K562 (cell line): ENCODE measurements around the gene RAI1. TPM values are rescaled to one million over a fixed set of nuclear protein-coding genes. Genes with fewer than 3 reads are reported as not detected.

ENCODE experiments used
- ATAC-seq: fragments of 200-7000 bp; cut with Tn5 transposase; 3 replicates; pipeline ENCODE4 v1.9.1; 2020; ENCODE audit warnings: moderate library complexity
- BruUV-seq: library from RNA; stranded (reverse); fragments of 400-500 nt; replicated peaks from 2 replicates; lab custom pipeline; 2021; lab: Mats Ljungman, UMichigan
- CTCF ChIA-PET: fragments of 300-600 bp; formaldehyde crosslinking; extraction: SDS; loops from one replicate; lab custom pipeline; 2021; ENCODE audit warnings: low intra/inter-chr PET ratio; lab: Yijun Ruan, JAX
- POLR2A ChIA-PET: fragments of 300-600, 350-650 bp; sonication (Branson Sonifier 250); formaldehyde crosslinking; extraction: SDS; loops from one replicate; lab custom pipeline; 2021; ENCODE audit warnings: antibody characterized with exemption, inconsistent platforms; lab: Yijun Ruan, JAX
- DNase-seq, 4 experiments: peaks; one replicate each; pipeline versions ENCODE4 v3.0.0 to v3.0.0-alpha.2; 2011 to 2018; ENCODE audit warnings: low spot score in 3 of 4, mixed read lengths in 3 of 4; ENCODE audit errors: extremely low read depth in 1 of 4
- FAIRE-seq: peaks from 2 replicates; lab custom pipeline; 2011; peaks lifted over from hg19 to GRCh38; lab: Jason Lieb, UNC
- H2AFZ ChIP-seq: 2 replicates; pipeline ENCODE4 v1.6.0; 2011; ENCODE audit warnings: low read depth, low read length, control low read depth, inconsistent platforms
- H3K27ac ChIP-seq: fragments of 200-600 bp; 3 replicates; pipeline ENCODE4 v1.8.0; 2011; ENCODE audit warnings: low read depth, mild to moderate bottlenecking, control low read depth, inconsistent platforms, low read length, moderate library complexity, mixed read lengths; ENCODE audit errors: extremely low read depth
- H3K27me3 ChIP-seq, 2 experiments: fragments of 300-600 bp in 1 of 2; 2 replicates in 1 of 2; 3 replicates in 1 of 2; pipeline versions ENCODE4 v1.6.0 to v1.8.0; 2011; ENCODE audit warnings: inconsistent platforms in 2 of 2, low read length in 2 of 2, mild to moderate bottlenecking in 1 of 2, mixed read lengths in 1 of 2, moderate library complexity in 1 of 2; ENCODE audit not compliant: control insufficient read depth in 2 of 2, insufficient read depth in 2 of 2
- H3K36me3 ChIP-seq: fragments of 300-600 bp; 3 replicates; pipeline ENCODE4 v1.8.0; 2011; ENCODE audit warnings: mild to moderate bottlenecking, low read length, inconsistent platforms; ENCODE audit not compliant: control insufficient read depth, insufficient read depth
- H3K4me1 ChIP-seq, 2 experiments: fragments of 200-600 bp in 1 of 2; replicated peaks in 1 of 2; 2 replicates in 1 of 2; 3 replicates in 1 of 2; pipeline versions ENCODE4 v1.5.1 to v1.8.0; 2011; ENCODE audit warnings: inconsistent platforms in 2 of 2, low read length in 2 of 2, mild to moderate bottlenecking in 1 of 2, mixed read lengths in 1 of 2, moderate library complexity in 1 of 2; ENCODE audit not compliant: control insufficient read depth in 2 of 2, insufficient read depth in 2 of 2
- H3K4me2 ChIP-seq: 2 replicates; pipeline ENCODE4 v1.6.1; 2011; ENCODE audit warnings: low read length, control low read depth, inconsistent platforms, mixed read lengths; ENCODE audit not compliant: insufficient read depth
- H3K4me3 ChIP-seq: fragments of 200-600 bp; sonication (generic), shearing (Covaris generic); 2 replicates; pipeline ENCODE4 v1.5.1; 2016; ENCODE audit warnings: control low read depth, inconsistent platforms
- H3K79me2 ChIP-seq: fragments of 200-600 bp; 3 replicates; pipeline ENCODE4 v1.8.0; 2011; ENCODE audit warnings: low read length, inconsistent platforms; ENCODE audit not compliant: control insufficient read depth, insufficient read depth
- H3K9ac ChIP-seq, 2 experiments: 2 replicates each; pipeline versions ENCODE4 v1.6.0 to v1.6.1; 2011; ENCODE audit warnings: low read depth in 2 of 2, low read length in 2 of 2, control low read depth in 1 of 2, inconsistent platforms in 1 of 2, mild to moderate bottlenecking in 1 of 2, mixed read lengths in 1 of 2; ENCODE audit not compliant: insufficient read depth in 1 of 2
- H3K9me1 ChIP-seq: one replicate; pipeline ENCODE4 v1.6.0; 2011; ENCODE audit warnings: inconsistent platforms, mild to moderate bottlenecking, low read length, moderate library complexity; ENCODE audit not compliant: control insufficient read depth, insufficient read depth
- H3K9me3 ChIP-seq: replicated peaks from 2 replicates; pipeline ENCODE4 v1.5.1; 2011; ENCODE audit warnings: low read depth, low read length, inconsistent platforms; ENCODE audit not compliant: control insufficient read depth, insufficient read depth
- H4K20me1 ChIP-seq: replicated peaks from 2 replicates; pipeline ENCODE4 v1.6.1; 2011; ENCODE audit warnings: low read length, inconsistent platforms, mixed read lengths; ENCODE audit not compliant: control insufficient read depth, insufficient read depth
- GATA2 ChIP-seq: sonication (generic); formaldehyde crosslinking; IDR thresholded peaks from 2 replicates; pipeline ENCODE4 v1.4.0; 2020; ENCODE audit warnings: mild to moderate bottlenecking, missing genetic modification reagents
- HDAC1 ChIP-seq, 2 experiments: fragments of 450-650 bp; IDR thresholded peaks; 2 replicates each; pipeline ENCODE4 v1.6.1; 2016 to 2017; ENCODE audit warnings: inconsistent platforms in 1 of 2, mild to moderate bottlenecking in 1 of 2, moderate library complexity in 1 of 2
- HDAC3 ChIP-seq: fragments of 450-650 bp; IDR thresholded peaks from 2 replicates; pipeline ENCODE4 v1.6.1; 2018; ENCODE audit warnings: borderline replicate concordance, mild to moderate bottlenecking, moderate library complexity; ENCODE audit not compliant: partially characterized antibody
- HDAC8 ChIP-seq: fragments of 450-650 bp; IDR thresholded peaks from 2 replicates; pipeline ENCODE4 v1.6.1; 2016; ENCODE audit warnings: mild to moderate bottlenecking, missing genetic modification characterization, moderate library complexity, missing compliant biosample characterization
- HMG20A ChIP-seq: fragments of 450-650 bp; formaldehyde crosslinking; conservative IDR thresholded peaks from 2 replicates; pipeline ENCODE4 v1.4.0; 2020; ENCODE audit warnings: mild to moderate bottlenecking, mixed read lengths
- JUN ChIP-seq, 2 experiments: sonication (generic) in 1 of 2; formaldehyde crosslinking in 1 of 2; IDR thresholded peaks; 2 replicates each; pipeline versions ENCODE4 v1.6.1 to v1.8.0; 2012 to 2022; ENCODE audit warnings: borderline replicate concordance in 2 of 2, mild to moderate bottlenecking in 2 of 2, improper control_type of control experiment in 1 of 2, low read depth in 1 of 2, low read length in 1 of 2, missing genetic modification reagents in 1 of 2
- KDM2B ChIP-seq: fragments of 250-450 bp; sonication (Bioruptor Pico); IDR thresholded peaks from 2 replicates; pipeline ENCODE4 v1.8.0; 2021; ENCODE audit warnings: mild to moderate bottlenecking, moderate library complexity
- KLF13 ChIP-seq: fragments of 450-650 bp; IDR thresholded peaks from 2 replicates; pipeline ENCODE4 v1.6.1; 2016; ENCODE audit warnings: missing genetic modification characterization, low read depth, mild to moderate bottlenecking, missing compliant biosample characterization, moderate library complexity, borderline replicate concordance
- LEF1 ChIP-seq: fragments of 450-650 bp; IDR thresholded peaks from 2 replicates; pipeline ENCODE4 v1.6.1; 2016; ENCODE audit warnings: mild to moderate bottlenecking
- MAFG ChIP-seq: fragments of 450-650 bp; conservative IDR thresholded peaks from 2 replicates; pipeline ENCODE4 v1.6.1; 2016; ENCODE audit warnings: missing genetic modification characterization, missing compliant biosample characterization
- PRPF4 ChIP-seq: fragments of 200-400 bp; formaldehyde crosslinking; IDR thresholded peaks from one replicate; pipeline ENCODE4 v1.6.1; 2017; ENCODE audit warnings: low read length, low read depth, mild to moderate bottlenecking; ENCODE audit not compliant: insufficient read depth, poor library complexity, severe bottlenecking
- U2AF2 ChIP-seq: fragments of 200-400 bp; formaldehyde crosslinking; optimal IDR thresholded peaks from 2 replicates; pipeline ENCODE3; 2017; ENCODE audit warnings: low read depth, mild to moderate bottlenecking, low read length
- YY1 ChIP-seq, 3 experiments: IDR thresholded peaks; 2 replicates each; pipeline ENCODE4 v1.6.1; 2011; ENCODE audit warnings: low read length in 2 of 3, mild to moderate bottlenecking in 2 of 3, moderate library complexity in 2 of 3, borderline replicate concordance in 1 of 3, control low read depth in 1 of 3, low read depth in 1 of 3; ENCODE audit not compliant: insufficient read depth in 3 of 3, insufficient replicate concordance in 2 of 3, control insufficient read depth in 1 of 3, insufficient read length in 1 of 3; ENCODE audit errors: extremely low read depth in 1 of 3
- ZNF764 ChIP-seq: fragments of 250-450 bp; sonication (Bioruptor Pico); IDR thresholded peaks from 2 replicates; pipeline ENCODE4 v1.4.0; 2020; ENCODE audit warnings: low read depth, mild to moderate bottlenecking, moderate library complexity
- WGBS: fragments of 100-300 bp; shearing (Covaris generic); methylation state at CpG from one replicate; pipeline ENCODE4 v1.1.6; 2016; ENCODE audit warnings: low coverage, mixed read lengths; ENCODE audit not compliant: insufficient coverage; ENCODE audit errors: missing lambda C conversion rate; 5-methylcytosine and 5-hydroxymethylcytosine counted together
- in situ Hi-C: fragments of 300-500 bp; cut with MboI; formaldehyde crosslinking; loops from 4 replicates; pipeline ENCODE4 v1.15.0; 2018; ENCODE audit warnings: inconsistent platforms, mixed read lengths
- intact Hi-C: fragments of 100-400 bp; cut with micrococcal nuclease; formaldehyde crosslinking; loops from 2 replicates; pipeline ENCODE4 v1.14.2; 2022
- polyA plus RNA-seq, 8 experiments: library from polyadenylated mRNA; depleted of rRNA in 4 of 8; stranded (reverse) in 5 of 8; unstranded in 3 of 8; fragments of >200 nt; fragmentation: Nextera tagmentation in 2 of 8; fragmentation: Illumina TruSeq in 1 of 8; extraction: Ambion mirVana in 2 of 8; extraction: Trizol in 1 of 8; gene quantifications; 2 replicates each; pipeline versions ENCODE4 v1.2.1 to v1.2.3, GENCODE V29; 2011 to 2014; ENCODE audit warnings: inconsistent platforms in 1 of 8, missing spikeins in 1 of 8
- total RNA-seq, 7 experiments: library from RNA; depleted of rRNA in 6 of 7; stranded (reverse); fragments of >200 nt in 6 of 7; fragmentation: Illumina TruSeq in 2 of 7; extraction: Trizol in 2 of 7; gene quantifications; 2 replicates each; pipeline versions ENCODE4 v1.2.1 to v1.2.3, GENCODE V29; 2011 to 2021; ENCODE audit warnings: low replicate concordance in 1 of 7
- TF ChIP-seq, protein P1 (sequence below): sonication (generic); formaldehyde crosslinking; IDR thresholded peaks from 2 replicates; pipeline ENCODE4 v1.8.1; 2022; ENCODE audit warnings: missing genetic modification reagents
- TF ChIP-seq, protein P2 (sequence below): fragments of 450-650 bp; IDR thresholded peaks from 2 replicates; pipeline ENCODE4 v1.6.1; 2016
- TF ChIP-seq, protein P3 (sequence below), 2 experiments: IDR thresholded peaks; 2 replicates each; pipeline ENCODE4 v1.6.1; 2011; ENCODE audit warnings: borderline replicate concordance in 1 of 2, control low read depth in 1 of 2, low read depth in 1 of 2, low read length in 1 of 2, mild to moderate bottlenecking in 1 of 2, mixed read lengths in 1 of 2, moderate library complexity in 1 of 2; ENCODE audit not compliant: insufficient read depth in 1 of 2, insufficient read length in 1 of 2, poor library complexity in 1 of 2, severe bottlenecking in 1 of 2; ENCODE audit errors: extremely low read depth in 1 of 2

RAI1 gene
- total and polyA plus RNA-seq, 9 of the 15 experiments (the other 6 are each of a cell fraction or from before 2014, with no cell fraction given) = 0.68 to 19.9 (median 5.5) TPM

DNA sequence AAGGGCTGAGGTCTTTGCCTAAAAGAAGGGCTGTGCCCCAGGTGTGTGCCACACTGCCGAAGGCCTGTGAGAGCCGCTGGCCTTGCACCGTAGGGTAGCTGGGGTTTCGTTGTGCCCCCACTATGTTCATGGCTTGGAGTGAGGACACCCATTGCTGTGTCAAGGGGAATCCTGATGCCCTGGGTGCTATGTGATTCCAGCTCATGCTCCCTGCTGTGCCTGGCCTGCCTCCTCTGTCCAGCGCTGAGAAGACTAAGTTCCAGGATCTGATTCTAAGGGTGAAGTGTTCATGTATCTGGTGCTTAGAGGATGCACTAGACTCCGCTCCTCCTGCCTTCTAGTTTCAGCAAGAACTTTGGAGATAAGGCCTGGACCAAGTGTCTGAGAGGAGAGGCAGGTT, 108.2 kb downstream of the RAI1 start:
- 78% methylated on average over 6 of the region's 6 CpGs for WGBS
- Histone ChIP-seq H3K9me1 (no peaks in the 10 kb centered on the region), H3K4me2 (no peak overlapping the region), H3K36me3 (peaks cover 11% of the 10 kb centered on the region; the same call in 2 of the 3 replicates), H3K79me2 (peaks cover 7% of the 10 kb centered on the region; the same call in 1 of the 3 replicates), H3K9me3 (no peaks in the 10 kb centered on the region), H3K27me3 (no peaks in the 10 kb centered on the region), H3K9ac (peak overlapping the region in 1 of 2 experiments; percentile 52; a peak in 1 of 4 replicates), H3K4me3 (no peak overlapping the region), H3K4me1 (peaks cover 0 to 82% of the 10 kb centered on the region in 2 experiments; a peak in 4 of 5 replicates), H2AFZ (no peak overlapping the region), H3K27ac (no peak overlapping the region), H4K20me1 (no peaks in the 10 kb centered on the region; the same call in 1 of the 2 replicates)
- BruUV-seq = no TSS peak
- POLR2A ChIA-PET = interaction anchor here (0.6 kb wide), 1 partner anchor 126 kb away, joined by 3 read pairs; no protein-coding TSS in a partner anchor
- in situ Hi-C loops = no loop called here
- DNase-seq (no peak), ATAC-seq (no peak), FAIRE-seq (no peak)
- intact Hi-C loops = loop anchor here (10.0 kb wide), 1 partner anchor 105 kb away; the partner anchor contains the start of gene RAI1
- CTCF ChIA-PET = no interaction called here
- TF ChIP-seq HDAC1 (IDR thresholded peaks at IDR 0.05) (no peak), KLF13 (no peak), PRPF4 (no peak), MAFG (tag) (no peak), HMG20A (CRISPR knock-in tag) (no peak), GATA2 (CRISPR knock-in tag) (no peak), U2AF2 (no peak), ZNF764 (CRISPR knock-in tag) (no peak), JUN (IDR thresholded peaks at IDR 0.05; ENCODE audit: borderline replicate concordance, low read depth, low read length) (no peak), JUN (CRISPR knock-in tag; IDR thresholded peaks at IDR 0.05; ENCODE audit: borderline replicate concordance) (no peak), KDM2B (no peak), HDAC8 (tag) (no peak), YY1 (IDR thresholded peaks at IDR 0.05; ENCODE audit: borderline replicate concordance in 1 of 3, control insufficient read depth in 1 of 3, extremely low read depth in 1 of 3, insufficient read depth in 3 of 3, insufficient read length in 1 of 3, insufficient replicate concordance in 2 of 3, low read depth in 1 of 3, low read length in 2 of 3) (no peak), HDAC3 (no peak), LEF1 (no peak)
- TF ChIP-seq, protein P1, sequence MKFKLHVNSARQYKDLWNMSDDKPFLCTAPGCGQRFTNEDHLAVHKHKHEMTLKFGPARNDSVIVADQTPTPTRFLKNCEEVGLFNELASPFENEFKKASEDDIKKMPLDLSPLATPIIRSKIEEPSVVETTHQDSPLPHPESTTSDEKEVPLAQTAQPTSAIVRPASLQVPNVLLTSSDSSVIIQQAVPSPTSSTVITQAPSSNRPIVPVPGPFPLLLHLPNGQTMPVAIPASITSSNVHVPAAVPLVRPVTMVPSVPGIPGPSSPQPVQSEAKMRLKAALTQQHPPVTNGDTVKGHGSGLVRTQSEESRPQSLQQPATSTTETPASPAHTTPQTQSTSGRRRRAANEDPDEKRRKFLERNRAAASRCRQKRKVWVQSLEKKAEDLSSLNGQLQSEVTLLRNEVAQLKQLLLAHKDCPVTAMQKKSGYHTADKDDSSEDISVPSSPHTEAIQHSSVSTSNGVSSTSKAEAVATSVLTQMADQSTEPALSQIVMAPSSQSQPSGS (CRISPR knock-in tag) = no peak
- TF ChIP-seq, protein P2, sequence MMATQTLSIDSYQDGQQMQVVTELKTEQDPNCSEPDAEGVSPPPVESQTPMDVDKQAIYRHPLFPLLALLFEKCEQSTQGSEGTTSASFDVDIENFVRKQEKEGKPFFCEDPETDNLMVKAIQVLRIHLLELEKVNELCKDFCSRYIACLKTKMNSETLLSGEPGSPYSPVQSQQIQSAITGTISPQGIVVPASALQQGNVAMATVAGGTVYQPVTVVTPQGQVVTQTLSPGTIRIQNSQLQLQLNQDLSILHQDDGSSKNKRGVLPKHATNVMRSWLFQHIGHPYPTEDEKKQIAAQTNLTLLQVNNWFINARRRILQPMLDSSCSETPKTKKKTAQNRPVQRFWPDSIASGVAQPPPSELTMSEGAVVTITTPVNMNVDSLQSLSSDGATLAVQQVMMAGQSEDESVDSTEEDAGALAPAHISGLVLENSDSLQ = no peak
- TF ChIP-seq, protein P3, sequence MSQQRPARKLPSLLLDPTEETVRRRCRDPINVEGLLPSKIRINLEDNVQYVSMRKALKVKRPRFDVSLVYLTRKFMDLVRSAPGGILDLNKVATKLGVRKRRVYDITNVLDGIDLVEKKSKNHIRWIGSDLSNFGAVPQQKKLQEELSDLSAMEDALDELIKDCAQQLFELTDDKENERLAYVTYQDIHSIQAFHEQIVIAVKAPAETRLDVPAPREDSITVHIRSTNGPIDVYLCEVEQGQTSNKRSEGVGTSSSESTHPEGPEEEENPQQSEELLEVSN (IDR thresholded peaks at IDR 0.05; ENCODE audit: borderline replicate concordance in 1 of 2, extremely low read depth in 1 of 2, insufficient read depth in 1 of 2, insufficient read length in 1 of 2, low read depth in 1 of 2, low read length in 1 of 2, poor library complexity in 1 of 2, severe bottlenecking in 1 of 2) = no peak
